KOPT-K1 (cell line): ENCODE results near the gene ATP2C2.
A peak's percentile ranks its signal among the peaks of the same experiment; 100 is the strongest.

Experiments
- H3K27ac ChIP-seq: fragments of 200-600 bp; sonication (generic); 2 replicates; pipeline ENCODE4 v1.5.1; 2016; ENCODE audit warnings: antibody characterized with exemption, mild to moderate bottlenecking, low read depth, low read length; ENCODE audit not compliant: poor library complexity, severe bottlenecking
- H3K36me3 ChIP-seq: fragments of 200-600 bp; sonication (generic); 2 replicates; pipeline ENCODE4 v1.5.1; 2017; ENCODE audit warnings: antibody characterized with exemption, mild to moderate bottlenecking, low read length, moderate library complexity; ENCODE audit not compliant: insufficient read depth
- H3K9me3 ChIP-seq: fragments of 200-600 bp; sonication (generic); 2 replicates; pipeline ENCODE4 v1.5.1; 2017; ENCODE audit warnings: antibody characterized with exemption, low read length, mild to moderate bottlenecking; ENCODE audit not compliant: insufficient read depth, poor library complexity, severe bottlenecking

ATP2C2 gene

GRCh38 chr16:84498859-84499620 lies 130.7 kb downstream of the ATP2C2 start:
- Histone ChIP-seq H3K36me3 (no peaks in the 10 kb centered on the region), H3K27ac (no peak overlapping the region)

GRCh38 chr16:84499638-84500037 lies 131.3 kb downstream of the ATP2C2 start:
- no peak overlapping the region for H3K27ac ChIP-seq
- H3K9me3 ChIP-seq: peaks cover under 1% of the 10 kb centered on the region
- no peaks in the 10 kb centered on the region for H3K36me3 ChIP-seq

More at GRCh38 chr16:84498859-84499620, 130.7 kb downstream of the ATP2C2 start:
- H3K9me3 ChIP-seq: peaks cover 5% of the 10 kb centered on the region

GRCh38 chr16:84500531-84500930 lies 132.2 kb downstream of the ATP2C2 start:
- Histone ChIP-seq H3K27ac (no peak overlapping the region), H3K9me3 (no peaks in the 10 kb centered on the region), H3K36me3 (no peaks in the 10 kb centered on the region)

- no peaks in the 10 kb centered on the region for H3K36me3 ChIP-seq
- H3K9me3 ChIP-seq: no peaks in the 10 kb centered on the region
- H3K27ac ChIP-seq: no peak overlapping the region
Observed at GRCh38 chr16:84501077-84501735, 132.9 kb downstream of the ATP2C2 start.

GRCh38 chr16:84502075-84502474 lies 133.7 kb downstream of the ATP2C2 start:
- Histone ChIP-seq H3K27ac (no peak overlapping the region), H3K36me3 (no peaks in the 10 kb centered on the region), H3K9me3 (no peaks in the 10 kb centered on the region)

- no peaks in the 10 kb centered on the region for H3K36me3 ChIP-seq
- no peak overlapping the region for H3K27ac ChIP-seq
- no peaks in the 10 kb centered on the region for H3K9me3 ChIP-seq
Observed at GRCh38 chr16:84502581-84502980, 134.2 kb downstream of the ATP2C2 start.

GRCh38 chr16:84503751-84504395 lies 135.5 kb downstream of the ATP2C2 start:
- Histone ChIP-seq H3K9me3 (no peaks in the 10 kb centered on the region), H3K27ac (peak overlapping the region; percentile 49)

GRCh38 chr16:84504420-84505248 lies 136.3 kb downstream of the ATP2C2 start, which contains the start of gene MEAK7:
MEAK7 (minus strand) TSS chr16:84504659; CDS start chr16:84498086, 6,573 bp downstream.
- Histone ChIP-seq H3K9me3 (no peaks in the 10 kb centered on the region), H3K27ac (peak within 1 kb of the TSS; percentile 49), H3K36me3 (no peaks in the 10 kb centered on the region)

More at GRCh38 chr16:84503751-84504395, 135.5 kb downstream of the ATP2C2 start:
- no peaks in the 10 kb centered on the region for H3K36me3 ChIP-seq

- Histone ChIP-seq H3K27ac (peak overlapping the region; percentile 49), H3K9me3 (no peaks in the 10 kb centered on the region), H3K36me3 (no peaks in the 10 kb centered on the region)
Observed at GRCh38 chr16:84505249-84506187, 137.2 kb downstream of the ATP2C2 start.

- no peaks in the 10 kb centered on the region for H3K9me3 ChIP-seq
- H3K36me3 ChIP-seq: no peaks in the 10 kb centered on the region
- no peak overlapping the region for H3K27ac ChIP-seq
Observed at GRCh38 chr16:84507011-84507982, 139.0 kb downstream of the ATP2C2 start.

GRCh38 chr16:84508502-84508901 lies 140.2 kb downstream of the ATP2C2 start:
- Histone ChIP-seq H3K9me3 (no peaks in the 10 kb centered on the region), H3K27ac (no peak overlapping the region), H3K36me3 (no peaks in the 10 kb centered on the region)

- H3K36me3 ChIP-seq: no peaks in the 10 kb centered on the region
- H3K9me3 ChIP-seq: no peaks in the 10 kb centered on the region
- no peak overlapping the region for H3K27ac ChIP-seq
Observed at GRCh38 chr16:84509032-84509950, 141.0 kb downstream of the ATP2C2 start.
